HFFc6 (cell line): ENCODE results near the gene PIGK. TPM values are rescaled to one million over a fixed set of nuclear protein-coding genes. Genes with fewer than 3 reads are reported as not detected.

ENCODE experiments used
- DNase-seq: peaks from one replicate; pipeline ENCODE4 v3.0.0-alpha.2; 2018
- H3K27ac Mint-ChIP-seq: 2 replicates; pipeline ENCODE4 v1.8.0; 2020; ENCODE audit warnings: mild to moderate bottlenecking, mixed read lengths
- H3K27me3 Mint-ChIP-seq: 2 replicates; pipeline ENCODE4 v1.8.0; 2021; ENCODE audit warnings: mild to moderate bottlenecking, moderate library complexity, mixed read lengths; ENCODE audit not compliant: insufficient read depth
- H3K36me3 Mint-ChIP-seq: 2 replicates; pipeline ENCODE4 v1.8.0; 2021; ENCODE audit warnings: low read depth, mixed read lengths
- H3K4me1 Mint-ChIP-seq: 2 replicates; pipeline ENCODE4 v1.8.0; 2020; ENCODE audit warnings: low read depth, mixed read lengths
- H3K4me3 Mint-ChIP-seq: 2 replicates; pipeline ENCODE4 v1.8.0; 2020; ENCODE audit warnings: mild to moderate bottlenecking, moderate library complexity, mixed read lengths
- H3K9me3 Mint-ChIP-seq: 2 replicates; pipeline ENCODE4 v1.8.0; 2020; ENCODE audit warnings: mild to moderate bottlenecking, mixed read lengths
- total RNA-seq, 6 experiments: library from RNA; stranded (reverse); fragmentation: NEBNext Ultra II Directional; extraction: Animal tissue kit (Norgen Biotek cat#: 25700); gene quantifications; 2 replicates in 1 of 6; 3 replicates in 5 of 6; pipeline ENCODE4 v1.2.3, GENCODE V29; 2021
- TF ChIP-seq, protein P1 (sequence below): fragments of 200-600 bp; sonication (generic); IDR thresholded peaks from 2 replicates; pipeline ENCODE4 v1.5.0; 2021; ENCODE audit warnings: antibody characterized with exemption, mild to moderate bottlenecking

PIGK gene
- total RNA-seq, 6 experiments from 2014 or later: 55.4 to 77.9 (median 65.5) TPM

DNA sequence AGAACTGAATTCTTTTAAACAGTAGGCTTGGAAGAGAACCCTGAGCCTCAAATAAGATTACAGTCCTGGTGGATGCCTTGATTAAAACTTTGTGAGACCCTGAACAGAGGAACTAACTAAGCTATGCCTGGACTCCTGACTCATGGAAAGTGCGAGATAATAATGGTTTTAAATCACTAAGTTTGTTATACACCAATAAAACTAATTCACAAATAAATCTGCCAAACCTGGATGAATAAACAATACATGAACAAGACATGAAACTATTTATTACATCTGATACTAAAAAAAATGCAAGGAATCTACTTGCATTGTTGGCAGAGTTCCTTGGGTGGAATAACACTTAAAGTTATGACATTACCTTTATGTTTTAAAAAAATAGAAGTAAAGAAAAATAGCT, 118.4 kb downstream of the PIGK start:
- Mint-ChIP-seq H3K9me3 (no peaks in the 10 kb centered on the region), H3K27ac (no peak overlapping the region; the same call in 1 of the 2 replicates), H3K4me3 (no peak overlapping the region), H3K27me3 (no peaks in the 10 kb centered on the region), H3K4me1 (peaks cover 11% of the 10 kb centered on the region), H3K36me3 (peaks cover 11% of the 10 kb centered on the region)
- TF ChIP-seq, protein P1, sequence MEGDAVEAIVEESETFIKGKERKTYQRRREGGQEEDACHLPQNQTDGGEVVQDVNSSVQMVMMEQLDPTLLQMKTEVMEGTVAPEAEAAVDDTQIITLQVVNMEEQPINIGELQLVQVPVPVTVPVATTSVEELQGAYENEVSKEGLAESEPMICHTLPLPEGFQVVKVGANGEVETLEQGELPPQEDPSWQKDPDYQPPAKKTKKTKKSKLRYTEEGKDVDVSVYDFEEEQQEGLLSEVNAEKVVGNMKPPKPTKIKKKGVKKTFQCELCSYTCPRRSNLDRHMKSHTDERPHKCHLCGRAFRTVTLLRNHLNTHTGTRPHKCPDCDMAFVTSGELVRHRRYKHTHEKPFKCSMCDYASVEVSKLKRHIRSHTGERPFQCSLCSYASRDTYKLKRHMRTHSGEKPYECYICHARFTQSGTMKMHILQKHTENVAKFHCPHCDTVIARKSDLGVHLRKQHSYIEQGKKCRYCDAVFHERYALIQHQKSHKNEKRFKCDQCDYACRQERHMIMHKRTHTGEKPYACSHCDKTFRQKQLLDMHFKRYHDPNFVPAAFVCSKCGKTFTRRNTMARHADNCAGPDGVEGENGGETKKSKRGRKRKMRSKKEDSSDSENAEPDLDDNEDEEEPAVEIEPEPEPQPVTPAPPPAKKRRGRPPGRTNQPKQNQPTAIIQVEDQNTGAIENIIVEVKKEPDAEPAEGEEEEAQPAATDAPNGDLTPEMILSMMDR: no peak
- DNase-seq: no peak

DNA sequence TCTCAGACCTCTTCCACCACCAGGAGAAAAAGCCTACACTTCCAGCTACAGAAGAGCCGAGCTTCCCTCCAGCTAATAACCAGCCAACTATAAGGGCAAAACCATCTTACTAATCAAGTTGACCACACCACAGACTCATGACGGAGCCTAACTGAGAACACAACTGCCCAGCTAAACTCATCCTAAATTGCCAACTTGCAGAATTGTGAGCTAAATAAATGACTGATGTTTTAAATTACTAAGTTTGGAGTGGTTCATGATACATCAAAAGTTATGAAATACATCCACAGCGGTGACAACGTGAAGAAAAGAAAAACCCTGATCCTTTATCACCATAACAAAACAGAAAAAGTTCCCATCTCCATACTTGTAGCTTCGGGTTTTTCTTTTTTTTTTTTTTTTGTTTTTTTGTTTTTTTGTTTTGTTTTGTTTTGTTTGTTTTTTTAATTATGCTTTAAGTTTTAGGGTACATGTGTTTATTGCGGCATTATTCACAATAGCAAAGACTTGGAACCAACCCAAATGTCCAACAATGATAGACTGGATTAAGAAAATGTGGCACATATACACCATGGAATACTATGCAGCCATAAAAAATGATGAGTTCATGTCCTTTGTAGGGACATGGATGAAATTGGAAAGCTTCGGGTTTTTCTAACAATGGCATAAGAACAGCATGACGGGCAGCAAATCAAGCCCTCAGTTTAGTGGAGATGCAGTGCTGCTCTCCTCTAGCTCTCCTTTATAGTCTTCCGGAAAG, 122.6 kb downstream of the PIGK start:
- Mint-ChIP-seq H3K9me3 (no peaks in the 10 kb centered on the region), H3K4me3 (no peak overlapping the region), H3K27ac (no peak overlapping the region), H3K36me3 (peaks cover 11% of the 10 kb centered on the region), H3K27me3 (no peaks in the 10 kb centered on the region), H3K4me1 (peaks cover 11% of the 10 kb centered on the region)
- TF ChIP-seq, protein P1: no peak
- DNase-seq: no peak

DNA sequence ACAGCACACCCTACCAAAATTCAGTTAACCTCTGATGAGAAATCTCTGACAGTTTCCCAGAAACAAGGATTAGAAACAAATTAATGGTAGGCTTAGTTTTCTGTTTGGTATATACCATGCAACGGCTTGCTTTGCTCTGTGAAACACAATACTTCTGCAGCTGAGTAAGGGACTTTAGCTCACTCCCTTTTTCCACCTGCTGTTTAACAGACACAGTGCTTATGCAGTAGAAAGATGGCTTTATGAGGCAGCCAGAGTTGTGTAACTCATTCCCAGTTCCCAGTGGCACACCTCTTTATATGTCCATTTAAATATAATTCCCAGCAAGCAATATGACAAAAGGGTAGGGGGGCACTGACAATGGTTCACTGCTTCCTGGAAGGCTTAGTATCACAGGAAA, 124.0 kb downstream of the PIGK start:
- no peaks in the 10 kb centered on the region for H3K27me3 Mint-ChIP-seq
- TF ChIP-seq, protein P1: no peak
- H3K27ac Mint-ChIP-seq: no peak overlapping the region
- DNase-seq: no peak
- no peak overlapping the region for H3K4me3 Mint-ChIP-seq
- H3K4me1 Mint-ChIP-seq: no peaks in the 10 kb centered on the region
- no peaks in the 10 kb centered on the region for H3K9me3 Mint-ChIP-seq
- peaks cover 11% of the 10 kb centered on the region for H3K36me3 Mint-ChIP-seq

DNA sequence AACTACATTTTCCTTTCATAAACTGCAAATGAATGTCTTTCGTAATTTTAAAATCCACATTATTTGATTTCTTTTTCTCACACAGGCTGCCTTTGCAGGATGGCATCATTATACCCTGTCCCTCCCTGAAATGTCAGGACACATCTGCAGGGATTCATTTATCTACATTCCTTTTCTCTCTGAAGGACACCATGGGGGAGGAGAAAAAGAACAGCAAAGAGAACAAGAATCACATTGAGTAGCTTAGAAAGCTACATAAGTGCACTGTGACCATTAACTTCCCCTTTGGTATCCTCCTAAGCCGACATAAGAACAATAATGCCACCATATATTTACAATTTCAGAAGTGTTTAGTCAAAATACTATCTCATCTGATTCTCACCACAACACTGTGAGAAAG, 129.5 kb downstream of the PIGK start:
- no peak overlapping the region for H3K4me3 Mint-ChIP-seq
- H3K27ac Mint-ChIP-seq: no peak overlapping the region
- no peaks in the 10 kb centered on the region for H3K4me1 Mint-ChIP-seq
- no peaks in the 10 kb centered on the region for H3K9me3 Mint-ChIP-seq
- no peaks in the 10 kb centered on the region for H3K27me3 Mint-ChIP-seq
- H3K36me3 Mint-ChIP-seq: no peaks in the 10 kb centered on the region
- DNase-seq: no peak
- TF ChIP-seq, protein P1: no peak

DNA sequence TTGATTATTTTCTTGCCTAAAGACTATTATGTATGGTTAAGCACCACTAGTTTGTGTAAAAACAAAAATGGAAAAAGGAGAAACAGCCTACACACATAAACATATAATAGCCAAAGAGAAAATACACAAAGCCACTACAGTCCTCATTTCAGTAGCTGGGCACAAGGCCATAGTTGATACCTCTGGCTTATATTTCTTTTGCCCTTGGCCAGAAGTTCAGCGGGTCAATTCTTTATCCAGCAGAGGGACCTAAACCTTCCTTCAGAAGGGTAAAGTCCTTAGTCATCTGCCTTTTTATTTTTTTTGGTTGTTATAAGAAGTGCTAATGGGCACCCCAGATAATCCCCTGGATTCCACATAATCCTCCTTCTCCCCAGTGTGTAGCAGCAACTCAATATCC, 134.1 kb downstream of the PIGK start:
- Mint-ChIP-seq H3K4me1 (no peaks in the 10 kb centered on the region), H3K36me3 (no peaks in the 10 kb centered on the region), H3K27ac (no peak overlapping the region), H3K27me3 (no peaks in the 10 kb centered on the region; the same call in 1 of the 2 replicates), H3K9me3 (no peaks in the 10 kb centered on the region), H3K4me3 (no peak overlapping the region)
- DNase-seq: no peak
- TF ChIP-seq, protein P1: no peak
